T47D (cell line): ENCODE data around the gene TCFL5.
A peak's percentile ranks its signal among the peaks of the same experiment; 100 is the strongest.

Source experiments
- DNase-seq, 2 experiments: peaks; one replicate each; pipeline versions ENCODE4 v3.0.0 to v3.0.0-alpha.2; 2011 to 2012; ENCODE audit warnings: low read depth in 1 of 2, low spot score in 1 of 2
- JUND ChIP-seq: IDR thresholded peaks from 2 replicates; pipeline ENCODE4 v1.6.1; 2012; ENCODE audit warnings: low read depth
- in situ Hi-C: cut with HindIII; loops from 2 replicates; pipeline ENCODE4 v1.10.0; 2016; ENCODE audit warnings: low sequenced_read_pairs, low pct_unique_long_range_greater_than_20kb

The TCFL5 gene

DNA sequence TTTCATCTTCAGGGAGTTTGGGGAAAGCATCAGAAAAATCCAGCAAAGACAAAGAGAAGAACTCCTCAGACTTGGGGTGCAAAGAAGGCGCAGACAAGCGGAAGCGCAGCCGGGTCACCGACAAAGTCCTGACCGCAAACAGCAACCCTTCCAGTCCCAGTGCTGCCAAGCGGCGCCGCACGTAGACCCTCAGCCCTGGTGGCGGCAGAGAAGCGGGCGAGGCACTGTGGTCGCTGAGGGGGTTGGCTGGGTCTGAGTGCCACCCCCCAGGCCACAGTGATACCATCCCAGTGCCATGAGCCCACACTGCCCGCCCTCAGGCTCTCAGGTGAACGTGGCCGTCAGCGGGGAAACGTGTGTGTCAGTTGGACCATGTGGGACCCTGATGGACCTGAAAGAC, 62.2 kb downstream of the TCFL5 start:
- in situ Hi-C loops: no loop called here
- DNase-seq: no peak

DNA sequence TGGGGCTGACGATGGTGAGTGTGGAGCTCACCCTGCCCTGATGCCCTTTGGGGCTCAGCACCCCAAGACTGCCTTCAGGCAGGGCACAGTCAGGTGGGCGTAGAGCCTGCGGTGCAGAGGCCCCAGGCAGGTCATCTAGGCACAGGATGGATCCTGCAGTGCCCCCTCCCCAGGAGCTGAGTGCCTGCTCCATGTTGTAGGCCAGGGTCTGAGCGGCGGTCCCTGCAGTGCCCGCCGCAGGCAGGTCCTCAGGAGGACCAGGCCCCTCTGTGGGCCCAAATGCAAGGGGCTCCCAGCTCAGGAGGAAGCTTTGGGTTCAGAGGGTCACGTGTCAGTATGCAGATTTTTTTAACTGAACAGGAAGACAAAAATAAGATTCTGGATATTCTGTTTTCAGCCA, 62.6 kb downstream of the TCFL5 start:
- no peak for TF ChIP-seq JUND
- DNase-seq: no peak
- in situ Hi-C loops: no loop called here

More for the DNA sequence above, 62.2 kb downstream of the TCFL5 start:
- no peak for TF ChIP-seq JUND

DNA sequence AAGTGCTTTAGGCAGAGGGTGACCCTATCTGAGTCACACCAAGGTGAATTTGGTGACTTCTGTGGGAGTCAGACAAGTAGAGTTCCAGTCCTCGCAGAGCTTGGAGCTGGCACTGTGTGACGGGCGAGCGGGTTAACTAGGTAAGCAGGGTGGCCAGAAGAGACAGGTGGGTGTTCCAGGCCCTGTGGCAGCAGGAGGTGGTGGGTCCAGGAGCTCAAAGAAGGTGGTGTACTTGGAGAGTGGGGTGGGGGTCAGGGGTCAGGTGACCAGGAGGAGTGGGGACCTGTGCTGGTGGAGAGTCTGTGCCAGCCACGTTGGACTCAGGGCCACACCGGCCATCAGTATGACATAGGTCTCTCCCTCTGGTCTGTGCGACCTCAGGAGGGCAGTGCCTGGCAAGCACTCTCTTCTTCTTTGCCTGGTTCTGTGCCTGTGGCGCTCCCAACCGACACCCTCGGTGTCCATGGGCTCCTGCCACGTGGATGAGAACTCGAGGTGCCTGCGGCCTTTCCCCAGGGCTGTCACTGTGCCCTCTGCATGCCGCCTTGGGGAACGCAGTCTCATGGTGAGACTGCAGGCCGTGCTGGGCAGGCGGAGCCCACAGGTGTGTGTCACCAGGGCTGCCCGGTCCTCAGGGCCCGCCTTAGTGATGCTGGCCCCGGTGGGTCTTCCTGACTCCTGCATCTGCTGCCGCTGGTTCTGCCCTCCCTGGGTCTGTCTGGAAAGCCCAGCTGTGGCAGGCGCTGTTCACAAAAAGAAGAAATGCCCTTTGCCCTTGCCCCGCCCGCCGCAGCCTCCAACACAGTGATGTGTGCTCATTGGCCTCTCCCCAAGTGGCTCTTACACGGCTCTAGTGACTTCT, 63.7 kb downstream of the TCFL5 start:
- DNase-seq: no peak
- in situ Hi-C loops: no loop called here
- TF ChIP-seq JUND: no peak

DNA sequence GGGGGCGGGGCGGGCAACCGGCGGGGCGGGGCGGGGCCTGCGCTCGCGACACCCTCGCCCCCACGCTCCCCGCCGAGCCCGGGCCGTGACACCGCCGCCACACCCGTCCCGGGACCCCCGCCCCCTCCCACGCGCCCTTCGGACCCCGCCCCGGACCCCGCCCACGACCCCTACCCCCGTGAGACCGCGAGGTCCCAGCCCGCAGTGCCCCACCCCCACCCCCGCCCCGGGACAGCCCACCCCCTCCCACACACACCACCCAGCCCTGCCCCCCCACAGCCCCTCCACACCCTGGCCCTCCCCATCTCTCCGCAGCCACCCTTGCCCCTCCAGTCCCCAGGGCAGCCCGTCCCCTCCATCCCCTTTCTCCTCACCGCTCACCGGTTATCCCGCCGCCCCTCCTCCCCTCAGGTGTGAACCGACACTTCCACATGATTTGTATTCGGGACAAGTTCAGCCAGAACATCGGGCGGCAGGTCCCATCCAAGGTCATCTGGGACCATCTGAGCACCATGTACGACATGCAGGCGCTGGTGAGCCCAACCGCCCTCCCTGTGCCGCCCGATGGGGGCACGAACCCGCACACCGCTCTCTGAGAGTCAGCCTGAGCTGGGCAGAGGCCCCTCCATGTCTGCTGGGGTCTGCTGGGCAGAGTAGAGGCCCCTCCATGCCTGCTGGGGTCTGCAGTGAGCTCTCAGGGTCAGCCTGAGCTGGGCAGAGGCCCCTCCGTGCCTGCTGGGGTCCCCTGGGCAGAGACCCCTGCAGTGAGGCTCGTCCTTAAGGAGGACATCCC, 64.7 kb downstream of the TCFL5 start:
- in situ Hi-C loops: no loop called here
- DNase-seq: no peak
- TF ChIP-seq JUND: no peak

DNA sequence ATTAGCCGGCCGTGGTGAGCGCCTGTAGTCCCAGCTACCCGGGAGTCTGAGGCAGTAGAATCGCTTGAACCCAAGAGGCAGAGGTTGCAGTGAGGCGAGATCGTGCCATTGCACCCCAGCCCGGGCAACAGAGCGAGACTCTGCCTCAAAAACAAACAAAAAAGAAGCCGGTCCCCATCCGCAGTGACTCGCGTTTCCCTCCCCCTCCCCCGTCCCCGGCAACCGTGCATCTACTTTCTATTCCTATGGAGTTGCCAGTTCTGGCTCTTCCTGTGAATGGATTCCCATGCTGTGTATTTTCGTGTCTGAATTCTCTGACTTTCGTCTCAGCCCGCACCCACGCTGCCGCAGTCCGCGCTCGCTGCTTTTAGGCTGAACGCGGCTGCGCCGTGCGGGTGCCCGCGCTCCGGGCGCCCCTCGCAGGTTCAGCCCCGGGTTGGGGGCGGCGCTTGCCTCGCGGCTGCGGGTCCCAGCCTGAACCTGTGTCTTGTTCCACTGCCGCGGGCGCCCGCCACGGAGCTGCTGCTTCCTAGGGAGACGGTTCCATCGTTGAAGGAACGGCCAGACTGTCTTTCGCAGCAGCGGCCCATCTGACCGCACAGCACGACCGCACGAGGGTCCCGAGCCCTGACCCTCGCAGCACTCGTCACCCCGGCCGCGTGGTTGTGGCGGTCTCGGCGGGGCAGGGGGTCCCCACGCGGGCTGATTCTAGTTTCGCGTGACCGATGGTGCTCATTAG, 66.4 kb downstream of the TCFL5 start:
- peak; percentile 64 to 65 for DNase-seq
- in situ Hi-C loops: no loop called here
- no peak for TF ChIP-seq JUND

DNA sequence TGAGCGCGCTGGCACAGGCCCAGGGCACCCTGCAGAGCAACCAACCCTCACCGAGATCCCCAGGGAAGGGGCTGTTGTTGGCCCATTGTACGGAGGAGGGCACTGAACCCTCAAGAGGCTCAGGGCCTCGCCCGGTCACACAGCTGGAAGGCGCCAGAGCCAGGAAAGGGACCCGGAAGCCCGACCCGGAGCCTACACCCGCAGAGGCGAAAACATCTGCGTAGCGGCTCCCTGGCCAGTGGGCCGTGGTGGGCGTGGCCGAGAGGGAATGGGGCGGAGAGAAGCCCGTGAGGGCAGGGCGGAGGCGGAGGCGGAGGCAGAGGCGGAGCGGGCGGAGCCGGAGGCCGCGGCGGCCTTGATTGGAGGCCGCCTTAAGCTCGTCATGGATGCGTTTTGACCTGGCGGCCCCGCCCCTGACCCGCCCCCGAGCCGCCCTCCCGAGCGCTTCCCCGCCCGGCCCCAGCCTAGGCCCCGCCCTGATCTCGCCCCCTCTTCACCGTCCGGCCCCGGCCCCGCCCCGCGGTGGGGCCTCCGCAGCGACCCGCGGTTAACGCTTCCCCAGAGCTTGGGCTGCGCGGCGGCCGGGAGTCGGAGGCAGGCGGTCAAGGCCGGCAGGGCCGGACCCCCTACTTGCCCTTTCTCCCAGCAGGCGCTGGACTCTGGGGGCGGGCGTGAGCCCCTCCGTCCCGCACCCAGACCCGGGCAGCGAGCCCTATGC, 67.5 kb downstream of the TCFL5 start:
- in situ Hi-C loops: no loop called here
- no peak for TF ChIP-seq JUND
- peak; percentile 95 to 98 for DNase-seq

DNA sequence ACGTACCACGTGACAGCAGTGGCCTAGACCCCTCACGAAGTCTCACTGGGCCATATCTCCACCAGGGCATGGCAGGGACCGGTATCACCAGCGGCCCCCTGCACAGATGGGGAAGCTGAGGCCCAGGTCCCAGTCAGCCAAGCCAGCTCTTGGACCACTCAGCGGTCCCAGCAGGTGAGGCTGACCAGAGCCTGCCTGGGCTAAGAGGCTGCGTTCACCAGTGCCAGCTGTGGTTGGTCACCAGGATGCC, 67.9 kb downstream of the TCFL5 start:
- TF ChIP-seq JUND: no peak
- no peak for DNase-seq
- in situ Hi-C loops: no loop called here

DNA sequence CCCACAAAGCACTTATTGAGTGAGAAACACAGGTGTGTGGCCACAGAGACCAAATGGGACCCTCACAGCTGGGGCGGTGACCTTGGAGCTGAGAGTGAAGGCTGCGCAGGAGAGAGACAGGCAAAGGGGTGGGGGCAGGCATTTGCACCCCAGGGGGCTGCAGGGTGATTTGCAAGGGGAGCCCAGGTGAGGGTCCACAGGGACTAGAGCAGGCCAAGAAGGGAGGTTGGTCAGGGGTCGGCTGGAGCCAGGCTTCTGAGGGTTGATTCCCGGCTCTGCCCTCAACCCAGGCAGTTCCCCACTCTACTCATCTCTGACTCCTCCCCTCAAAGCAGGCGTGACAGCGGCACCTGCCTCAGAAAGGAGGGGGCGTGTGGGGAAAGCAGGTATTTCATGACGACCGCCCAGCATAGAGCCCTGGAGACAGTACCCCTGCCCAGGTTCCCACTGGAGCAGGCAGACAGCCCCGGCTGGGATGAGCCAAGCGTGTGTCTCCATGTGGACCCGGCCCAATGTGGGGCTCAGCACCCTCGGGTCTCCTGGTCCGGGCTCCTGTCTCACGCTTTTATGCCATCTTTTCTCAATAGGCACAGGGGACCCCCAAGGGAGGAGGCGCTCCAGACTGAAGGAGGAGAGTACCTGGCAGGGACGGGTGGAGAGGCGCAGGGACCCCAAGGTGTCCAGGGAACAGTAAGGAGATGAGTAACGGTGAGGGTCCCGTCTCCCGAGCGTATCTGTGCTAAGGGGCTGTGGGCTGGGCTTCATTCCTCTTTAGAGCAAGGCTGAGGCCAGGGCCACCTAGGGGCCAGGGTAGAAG, 68.5 kb downstream of the TCFL5 start:
- DNase-seq: no peak
- no peak for TF ChIP-seq JUND
- in situ Hi-C loops: no loop called here

DNA sequence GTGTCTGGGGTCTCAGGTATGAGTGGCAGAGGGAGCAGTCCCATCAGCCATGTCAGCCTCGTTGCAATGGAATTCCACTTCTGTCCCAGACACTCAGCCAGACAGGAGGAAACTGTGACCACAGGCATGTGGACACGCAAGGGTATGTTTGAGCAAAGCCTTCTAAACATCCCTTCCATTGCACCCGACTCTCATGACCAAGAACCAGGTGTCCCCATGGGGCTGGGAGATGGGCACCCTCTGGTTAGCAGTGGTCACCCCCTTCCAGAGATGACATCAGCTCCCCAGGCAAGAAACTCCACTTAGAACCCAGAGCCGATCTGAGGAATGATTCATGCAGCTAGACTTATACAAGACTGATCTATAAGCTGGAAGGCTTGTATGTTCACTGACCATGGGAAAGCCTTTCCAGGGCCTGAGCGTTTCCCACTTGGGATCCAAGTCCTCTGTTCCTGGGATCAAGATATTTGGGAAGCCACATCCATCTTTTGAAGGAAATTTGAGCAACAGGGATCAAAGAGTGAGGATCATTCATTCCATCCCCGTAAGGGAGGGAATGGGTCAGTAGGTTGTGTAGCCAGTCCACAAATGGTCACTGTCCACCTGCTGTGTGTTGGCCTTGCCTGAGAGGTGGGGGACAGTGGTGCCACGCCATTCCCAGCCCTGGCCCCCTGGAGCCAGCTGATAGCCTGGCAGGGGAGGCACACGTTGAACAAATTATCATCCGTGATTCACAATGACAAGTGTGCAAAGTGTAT, 69.3 kb downstream of the TCFL5 start:
- no peak for TF ChIP-seq JUND
- in situ Hi-C loops: no loop called here
- peak in 1 of 2 experiments; percentile 81 for DNase-seq

DNA sequence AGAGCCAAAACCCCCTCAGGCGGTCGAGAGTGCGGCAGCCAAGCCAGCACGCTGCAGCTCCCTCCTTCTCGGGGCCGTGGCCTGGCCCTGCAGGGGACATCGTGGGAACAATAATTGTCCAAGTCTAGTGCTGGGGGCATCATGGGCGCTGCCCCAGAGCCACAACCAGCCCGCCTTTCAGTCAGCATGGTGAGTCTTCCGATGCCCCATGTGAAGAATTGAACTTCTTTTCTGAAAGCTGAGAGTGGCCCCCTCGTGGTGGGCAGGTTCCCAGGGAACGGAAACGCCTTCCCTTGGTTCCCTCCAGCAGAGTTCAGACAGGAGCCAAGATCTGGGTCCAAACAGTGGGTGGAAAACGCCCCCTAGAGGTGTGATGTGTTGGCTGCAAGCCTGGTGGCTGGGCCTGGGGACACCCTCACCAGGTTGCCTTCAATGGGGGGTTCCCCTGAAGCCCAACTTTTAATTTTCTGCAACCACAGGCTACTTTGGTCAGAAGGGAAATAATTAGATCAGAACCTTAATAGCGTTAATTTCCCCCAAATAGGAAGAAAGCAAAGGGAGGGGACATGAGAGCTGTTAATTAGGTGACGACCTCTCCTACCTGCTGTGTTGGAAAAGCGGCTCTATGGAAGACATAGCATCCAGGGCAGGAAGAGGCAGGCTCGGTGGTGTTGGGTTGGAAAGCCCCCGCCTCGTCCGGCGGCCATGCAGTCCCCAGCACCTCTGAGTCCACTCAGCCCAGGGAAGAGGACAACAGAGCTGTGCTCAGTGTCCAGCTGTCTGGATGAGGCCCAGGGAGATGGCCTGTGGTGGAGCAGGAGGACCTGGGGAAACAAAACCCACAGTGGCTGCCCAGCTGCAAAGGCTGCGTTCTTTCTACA, 70.1 kb downstream of the TCFL5 start:
- in situ Hi-C loops: no loop called here
- TF ChIP-seq JUND: no peak

More for the DNA sequence above, 70.1 kb downstream of the TCFL5 start:
- DNase-seq: peak; percentile 88 to 96
